GM12891 (cell line): Measurements from ENCODE around the gene LYPD5.
"Not testable (repeated sequence)": the region's sequence is repeated elsewhere in the genome, so short reads cannot be mapped to it uniquely, and the experiment has no call there.

ENCODE experiments used
- DNase-seq: peaks from one replicate; pipeline ENCODE4 v3.0.0; 2011; ENCODE audit warnings: low spot score; ENCODE audit not compliant: insufficient read length
- FAIRE-seq: peaks from 2 replicates; lab custom pipeline; 2011; peaks lifted over from hg19 to GRCh38; lab: Jason Lieb, UNC
- PAX5 ChIP-seq: IDR thresholded peaks from 2 replicates; pipeline ENCODE4 v1.6.1; 2011; ENCODE audit warnings: low read length, moderate library complexity, mild to moderate bottlenecking; ENCODE audit not compliant: insufficient read depth, severe bottlenecking
- POLR2A ChIP-seq: IDR thresholded peaks from 2 replicates; pipeline ENCODE4 v1.6.1; 2011; ENCODE audit warnings: low read depth, low read length, control low read depth
- POLR2AphosphoS5 ChIP-seq: IDR thresholded peaks from 2 replicates; pipeline ENCODE4 v1.6.1; 2011; ENCODE audit warnings: low read depth, low read length, control low read depth
- POU2F2 ChIP-seq: IDR thresholded peaks from 2 replicates; pipeline ENCODE4 v1.6.1; 2011; ENCODE audit warnings: low read depth, mild to moderate bottlenecking, control low read depth, low read length, moderate library complexity
- SPI1 ChIP-seq: IDR thresholded peaks from 2 replicates; pipeline ENCODE4 v1.6.1; 2011; ENCODE audit warnings: low read depth, low read length, control low read depth
- TAF1 ChIP-seq: IDR thresholded peaks from 2 replicates; pipeline ENCODE4 v1.6.1; 2011; ENCODE audit warnings: low read depth, low read length, control low read depth

LYPD5 gene

GRCh38 chr19:43820098-43820883 lies 18.0 kb upstream of the LYPD5 start:
- DNase-seq (no peak), FAIRE-seq (peak; percentile 69)
- TF ChIP-seq POLR2AphosphoS5 (no peak), POLR2A (no peak), POU2F2 (no peak), SPI1 (no peak), TAF1 (no peak), PAX5 (no peak)

DNA sequence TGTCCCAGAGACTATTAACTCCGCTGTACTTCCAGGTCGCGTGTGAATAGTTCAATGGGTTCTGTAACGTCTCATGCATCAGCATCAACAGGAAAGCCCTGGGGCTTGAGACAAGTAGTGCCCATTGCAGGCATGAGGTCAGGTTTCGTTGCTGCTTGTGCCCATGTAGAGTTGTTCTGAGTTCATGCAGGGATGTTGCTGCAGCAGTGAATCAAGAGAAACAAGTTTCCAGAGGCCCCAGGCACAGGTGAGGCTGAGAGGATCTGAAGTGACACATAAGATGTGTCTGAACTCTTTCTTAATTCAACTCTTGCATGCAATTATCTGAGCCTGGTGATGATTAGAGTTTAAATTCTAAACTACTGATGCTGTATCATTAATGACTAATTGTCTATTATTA lies 16.3 kb upstream of the LYPD5 start:
- TF ChIP-seq TAF1 (no peak), SPI1 (no peak), PAX5 (no peak), POLR2A (no peak)
- no peak for DNase-seq
- FAIRE-seq = no peak

DNA sequence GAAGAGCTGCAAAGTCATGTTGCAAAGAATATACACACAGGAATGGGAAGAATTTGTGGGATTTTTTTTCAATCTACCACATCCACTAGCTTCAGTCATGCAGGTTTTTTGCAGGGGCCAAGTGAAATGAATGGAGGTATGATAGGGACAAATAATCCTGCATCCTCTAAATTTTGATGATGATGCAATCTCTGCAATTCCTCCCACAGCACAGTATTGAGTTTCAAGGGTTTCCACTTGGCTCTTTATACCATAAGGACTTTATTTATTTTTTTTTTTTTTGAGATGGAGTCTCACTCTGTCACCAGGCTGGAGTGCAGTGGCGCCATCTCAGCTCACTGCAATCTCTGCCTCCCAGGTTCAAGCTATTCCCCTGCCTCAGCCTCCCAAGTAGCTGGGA lies 15.2 kb upstream of the LYPD5 start:
- not testable (repeated sequence) for DNase-seq, FAIRE-seq

GRCh38 chr19:43814663-43815352 lies 12.6 kb upstream of the LYPD5 start:
- FAIRE-seq (no peak), DNase-seq (no peak)
- TF ChIP-seq POU2F2 (no peak), POLR2AphosphoS5 (no peak), TAF1 (no peak), SPI1 (no peak), POLR2A (no peak), PAX5 (no peak)

GRCh38 chr19:43812688-43813087 lies 10.4 kb upstream of the LYPD5 start:
- FAIRE-seq (no peak), DNase-seq (no peak)
- no peak for TF ChIP-seq POU2F2
- no peak for TF ChIP-seq PAX5
- TF ChIP-seq POLR2A = no peak
- TF ChIP-seq TAF1 = no peak
- TF ChIP-seq SPI1 = no peak
- no peak for TF ChIP-seq POLR2AphosphoS5

DNA sequence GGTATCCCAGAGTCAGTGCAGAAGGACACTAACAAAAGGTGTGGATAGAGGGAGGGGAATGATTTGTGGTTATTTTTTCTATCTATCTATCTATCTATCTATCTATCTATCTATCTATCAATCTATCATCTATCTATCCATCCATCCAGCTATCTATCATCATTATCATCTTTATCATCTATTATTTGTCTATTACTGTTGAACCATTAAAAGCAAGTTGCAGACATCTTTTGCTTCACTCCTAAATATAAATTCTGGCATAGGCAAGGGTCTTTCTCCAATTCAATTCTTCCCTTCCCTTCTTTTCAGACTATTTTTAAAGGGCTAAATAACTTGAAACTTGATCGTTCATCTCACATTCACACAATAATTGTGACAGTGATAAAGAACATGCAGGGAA lies 10.0 kb upstream of the LYPD5 start:
- DNase-seq (no peak), FAIRE-seq (no peak)
- TF ChIP-seq POLR2A (no peak), POLR2AphosphoS5 (no peak), PAX5 (no peak)

DNA sequence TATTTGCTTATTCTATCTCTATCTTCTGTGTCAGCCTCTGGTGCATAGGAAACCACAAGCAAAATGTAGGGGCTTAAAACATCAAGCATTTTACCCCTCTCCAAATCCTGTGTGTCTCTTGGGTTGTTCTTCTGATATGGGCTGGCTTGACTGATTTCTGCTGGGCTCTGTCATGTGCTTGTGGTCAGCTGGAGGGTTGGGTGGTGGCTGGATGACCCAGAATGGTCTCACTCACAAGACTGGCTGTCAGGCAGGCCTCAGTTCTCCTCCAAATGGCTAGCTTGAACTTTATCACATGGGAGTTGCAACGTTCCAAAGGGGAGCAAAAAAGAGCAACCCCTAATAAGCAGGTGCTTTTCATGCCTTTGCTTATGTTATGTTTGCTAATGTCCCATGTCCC lies 9.6 kb upstream of the LYPD5 start:
- FAIRE-seq (no peak), DNase-seq (no peak)
- TF ChIP-seq TAF1 = no peak
- TF ChIP-seq SPI1 = no peak
- no peak for TF ChIP-seq PAX5
- no peak for TF ChIP-seq POLR2A
- no peak for TF ChIP-seq POU2F2
- TF ChIP-seq POLR2AphosphoS5 = no peak

GRCh38 chr19:43809762-43810696 lies 7.8 kb upstream of the LYPD5 start:
- no peak for DNase-seq
- TF ChIP-seq POLR2A (no peak), POU2F2 (no peak), TAF1 (no peak), SPI1 (no peak), PAX5 (no peak), POLR2AphosphoS5 (no peak)
- peak; percentile 84 for FAIRE-seq

DNA sequence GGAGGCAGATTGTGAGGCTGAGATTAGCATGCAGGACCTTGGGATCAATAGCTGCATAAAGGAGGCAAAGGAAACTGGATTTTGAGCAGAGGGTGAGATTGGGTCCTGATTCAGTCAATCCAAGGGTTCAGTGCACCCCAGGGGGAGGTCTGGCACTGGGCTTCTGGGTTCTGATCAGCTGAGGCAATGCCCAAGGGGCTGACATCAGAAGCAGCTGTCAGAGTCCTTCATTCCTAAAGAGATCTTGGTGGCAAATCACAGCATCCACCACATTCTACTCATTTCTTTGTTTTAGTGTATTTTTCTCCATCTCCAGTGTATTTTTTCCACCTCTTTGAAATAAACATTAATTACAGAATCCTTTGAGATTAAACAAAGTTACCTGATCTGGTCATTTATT lies 5.4 kb upstream of the LYPD5 start:
- no peak for FAIRE-seq
- no peak for DNase-seq
- no peak for TF ChIP-seq PAX5
- TF ChIP-seq SPI1 = no peak

- TF ChIP-seq POLR2AphosphoS5 = no peak
- no peak for TF ChIP-seq SPI1
- no peak for TF ChIP-seq POU2F2
- no peak for TF ChIP-seq POLR2A
- TF ChIP-seq PAX5 = no peak
- no peak for TF ChIP-seq TAF1
- FAIRE-seq = no peak
Observed at GRCh38 chr19:43806848-43807247, 4.6 kb upstream of the LYPD5 start.

DNA sequence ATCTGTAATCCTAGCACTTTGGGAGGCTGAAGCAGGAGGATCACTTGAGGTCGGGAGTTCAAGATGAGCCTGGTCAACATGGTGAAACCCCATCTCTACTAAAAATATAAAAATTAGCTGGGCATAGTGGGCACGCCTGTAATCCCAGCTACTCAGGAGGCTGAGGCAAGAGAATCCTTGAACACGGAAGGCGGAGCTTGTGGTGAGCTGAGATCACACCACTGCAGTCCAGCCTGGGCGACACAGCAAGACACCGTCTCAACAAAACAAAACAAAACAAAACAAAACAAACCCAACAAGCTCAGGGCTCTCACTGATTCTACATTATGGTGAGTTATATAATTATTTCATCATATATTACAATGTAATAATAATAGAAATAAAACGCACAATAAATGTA lies 4.2 kb upstream of the LYPD5 start:
- FAIRE-seq, DNase-seq: not testable (repeated sequence)

More at GRCh38 chr19:43806848-43807247, 4.6 kb upstream of the LYPD5 start:
- DNase-seq = no peak
